Endothelial cell of umbilical vein (primary cell): ENCODE data around the gene IFNL3.

Experiments
- CTCF ChIP-seq, 2 donors: IDR thresholded peaks; 1 replicate in 1 of 2; 2 replicates in 1 of 2; pipeline ENCODE4 v1.5.1; 2011; ENCODE audit warnings: low read length in 2 of 2, mild to moderate bottlenecking in 2 of 2, moderate library complexity in 2 of 2, control low read depth in 1 of 2, inconsistent platforms in 1 of 2, low read depth in 1 of 2; ENCODE audit not compliant: insufficient read depth in 1 of 2; ENCODE audit errors: extremely low read depth in 1 of 2
- EZH2 ChIP-seq: IDR thresholded peaks from 2 replicates; pipeline ENCODE4 v1.6.1; 2012; ENCODE audit warnings: borderline replicate concordance, low read depth, mild to moderate bottlenecking, moderate library complexity, low read length, inconsistent platforms; ENCODE audit not compliant: severe bottlenecking
- GATA2 ChIP-seq: IDR thresholded peaks from 2 replicates; pipeline ENCODE4 v1.7.0; 2011; ENCODE audit warnings: low read depth, mild to moderate bottlenecking, moderate library complexity, mixed read lengths, low read length; ENCODE audit not compliant: insufficient read length, insufficient read depth
- POLR2A ChIP-seq: IDR thresholded peaks from 2 replicates; pipeline ENCODE4 v1.6.1; 2012; ENCODE audit warnings: low read depth, mild to moderate bottlenecking, control low read depth, low read length
- POLR2AphosphoS5 ChIP-seq: IDR thresholded peaks from 2 replicates; pipeline ENCODE4 v1.6.1; 2012; ENCODE audit warnings: low read depth, mild to moderate bottlenecking, control low read depth, low read length, moderate library complexity; ENCODE audit not compliant: insufficient read depth

GRCh38 chr19:39236527-39236926 is 8.3 kb downstream of the IFNL3 start:
- TF ChIP-seq CTCF (IDR thresholded peaks at IDR 0.05; ENCODE audit: extremely low read depth in 1 of 2, insufficient read depth in 1 of 2, low read depth in 1 of 2, low read length in 2 of 2) (no peak), POLR2AphosphoS5 (no peak), POLR2A (no peak), GATA2 (no peak), EZH2 (no peak)
